IPS DF 6.9 (cell line): Measurements from ENCODE around the gene TTC23L.
"Not testable (repeated sequence)": the region's sequence is repeated elsewhere in the genome, so short reads cannot be mapped to it uniquely, and the experiment has no call there.

Experiments used
- DNase-seq: peaks from one replicate; pipeline ENCODE4 v3.0.0-alpha.2; 2013; ENCODE audit warnings: low read depth, low spot score
- H3K27ac ChIP-seq: one replicate; pipeline ENCODE4 v1.5.1; 2013; ENCODE audit warnings: low read length, control low read depth
- H3K27me3 ChIP-seq: 2 replicates; pipeline ENCODE4 v1.6.1; 2013; ENCODE audit warnings: mild to moderate bottlenecking, low read length; ENCODE audit not compliant: control insufficient read depth, insufficient read depth
- H3K36me3 ChIP-seq: 2 replicates; pipeline ENCODE4 v1.6.1; 2013; ENCODE audit warnings: low read length; ENCODE audit not compliant: control insufficient read depth, insufficient read depth
- H3K4me1 ChIP-seq: 2 replicates; pipeline ENCODE4 v1.6.1; 2013; ENCODE audit warnings: low read length; ENCODE audit not compliant: control insufficient read depth, insufficient read depth
- H3K4me3 ChIP-seq: 2 replicates; pipeline ENCODE4 v1.5.1; 2013; ENCODE audit warnings: mild to moderate bottlenecking, low read length
- H3K9me3 ChIP-seq: 2 replicates; pipeline ENCODE4 v1.6.1; 2013; ENCODE audit warnings: low read length, inconsistent platforms; ENCODE audit not compliant: control insufficient read depth, insufficient read depth
- WGBS: extraction: QIAGEN DNeasy Blood & Tissue Kit; methylation state at CpG from one replicate; pipeline ENCODE4 v1.1.7; 2013; ENCODE audit warnings: mixed read lengths, missing lambda C conversion rate; ENCODE audit not compliant: insufficient read length, insufficient coverage; 5-methylcytosine and 5-hydroxymethylcytosine counted together

Gene TTC23L

GRCh38 chr5:34915856-34916192, 76.9 kb downstream of the TTC23L start:
- Histone ChIP-seq H3K4me3 (peak overlapping the region; percentile 99), H3K36me3 (peaks cover 1% of the 10 kb centered on the region; the same call in 1 of the 2 replicates), H3K27me3 (no peaks in the 10 kb centered on the region), H3K27ac (no peak overlapping the region), H3K4me1 (peaks cover 2% of the 10 kb centered on the region; the same call in 1 of the 2 replicates), H3K9me3 (no peaks in the 10 kb centered on the region)
- DNase-seq: no peak
- no CpG with 5 or more reads among the region's 20 CpGs for WGBS

GRCh38 chr5:34916518-34916917, 77.6 kb downstream of the TTC23L start:
- peaks cover 3% of the 10 kb centered on the region; the same call in 1 of the 2 replicates for H3K36me3 ChIP-seq
- whole genome bisulfite sequencing: no CpG with 5 or more reads among the region's 6 CpGs
- DNase-seq: no peak
- H3K27me3 ChIP-seq: no peaks in the 10 kb centered on the region
- H3K4me3 ChIP-seq: peak overlapping the region; percentile 99; the same call in 1 of the 2 replicates
- no peaks in the 10 kb centered on the region for H3K9me3 ChIP-seq
- H3K4me1 ChIP-seq: peaks cover 2% of the 10 kb centered on the region; the same call in 1 of the 2 replicates
- no peak overlapping the region for H3K27ac ChIP-seq

- Histone ChIP-seq H3K4me3 (no peak overlapping the region), H3K9me3 (no peaks in the 10 kb centered on the region), H3K27ac (no peak overlapping the region), H3K36me3 (peaks cover 3% of the 10 kb centered on the region; the same call in 1 of the 2 replicates), H3K27me3 (no peaks in the 10 kb centered on the region), H3K4me1 (peaks cover 2% of the 10 kb centered on the region; the same call in 1 of the 2 replicates)
- WGBS: no CpG with 5 or more reads among the region's 4 CpGs
- DNase-seq: no peak
These were observed 79.1 kb downstream of the TTC23L start for GRCh38 chr5:34918025-34918424.

GRCh38 chr5:34919077-34919476, 80.1 kb downstream of the TTC23L start:
- no peak overlapping the region for H3K4me3 ChIP-seq
- no peak overlapping the region for H3K27ac ChIP-seq
- H3K4me1 ChIP-seq: no peaks in the 10 kb centered on the region
- no peak for DNase-seq
- H3K36me3 ChIP-seq: peaks cover 6% of the 10 kb centered on the region; the same call in 1 of the 2 replicates
- WGBS: no CpG with 5 or more reads among the region's 4 CpGs
- H3K27me3 ChIP-seq: no peaks in the 10 kb centered on the region
- H3K9me3 ChIP-seq: no peaks in the 10 kb centered on the region

GRCh38 chr5:34923256-34923655, 84.3 kb downstream of the TTC23L start:
- H3K4me1 ChIP-seq, H3K36me3 ChIP-seq, H3K9me3 ChIP-seq, H3K4me3 ChIP-seq, DNase-seq, H3K27ac ChIP-seq, H3K27me3 ChIP-seq: not testable (repeated sequence)
- WGBS: no CpG with 5 or more reads among the region's 9 CpGs

GRCh38 chr5:34923694-34924461, 84.9 kb downstream of the TTC23L start:
- no peak for DNase-seq
- Histone ChIP-seq H3K9me3 (no peaks in the 10 kb centered on the region), H3K27ac (no peak overlapping the region), H3K4me1 (no peaks in the 10 kb centered on the region), H3K36me3 (peaks cover 8% of the 10 kb centered on the region; the same call in 1 of the 2 replicates), H3K4me3 (no peak overlapping the region), H3K27me3 (no peaks in the 10 kb centered on the region)
- WGBS: no CpG with 5 or more reads among the region's 3 CpGs

- no peak for DNase-seq
- H3K36me3 ChIP-seq: peaks cover 8% of the 10 kb centered on the region; the same call in 1 of the 2 replicates
- no peaks in the 10 kb centered on the region for H3K27me3 ChIP-seq
- H3K27ac ChIP-seq: no peak overlapping the region
- H3K4me1 ChIP-seq: no peaks in the 10 kb centered on the region
- no peaks in the 10 kb centered on the region for H3K9me3 ChIP-seq
- H3K4me3 ChIP-seq: no peak overlapping the region
These were observed 85.5 kb downstream of the TTC23L start for GRCh38 chr5:34924462-34924765.

GRCh38 chr5:34926318-34926888, 87.4 kb downstream of the TTC23L start:
- H3K36me3 ChIP-seq: peaks cover 5% of the 10 kb centered on the region; the same call in 1 of the 2 replicates
- H3K27me3 ChIP-seq: no peaks in the 10 kb centered on the region
- H3K4me1 ChIP-seq: no peaks in the 10 kb centered on the region; the same call in 1 of the 2 replicates
- DNase-seq: no peak
- no CpG with 5 or more reads among the region's 3 CpGs for WGBS
- H3K9me3 ChIP-seq: no peaks in the 10 kb centered on the region
- H3K4me3 ChIP-seq: no peak overlapping the region
- H3K27ac ChIP-seq: no peak overlapping the region

GRCh38 chr5:34927785-34928184, 88.8 kb downstream of the TTC23L start:
- peaks cover 5% of the 10 kb centered on the region; the same call in 1 of the 2 replicates for H3K36me3 ChIP-seq

GRCh38 chr5:34928267-34928666, 89.3 kb downstream of the TTC23L start:
- no peaks in the 10 kb centered on the region for H3K27me3 ChIP-seq
- no peak overlapping the region for H3K4me3 ChIP-seq
- no peak overlapping the region for H3K27ac ChIP-seq
- peaks cover 3% of the 10 kb centered on the region; the same call in 1 of the 2 replicates for H3K36me3 ChIP-seq
- no peaks in the 10 kb centered on the region; the same call in 1 of the 2 replicates for H3K4me1 ChIP-seq
- no peak for DNase-seq
- WGBS: no CpG with 5 or more reads among the region's 5 CpGs
- H3K9me3 ChIP-seq: no peaks in the 10 kb centered on the region

More at GRCh38 chr5:34927785-34928184, 88.8 kb downstream of the TTC23L start:
- Histone ChIP-seq H3K9me3 (no peaks in the 10 kb centered on the region), H3K27ac (no peak overlapping the region), H3K4me1 (no peaks in the 10 kb centered on the region; the same call in 1 of the 2 replicates), H3K4me3 (no peak overlapping the region), H3K27me3 (no peaks in the 10 kb centered on the region)
- WGBS: no CpG with 5 or more reads among the region's 5 CpGs
- DNase-seq: no peak
